Brain pericyte (primary cell): ENCODE data around the gene RTTN.
A peak's percentile ranks its signal among the peaks of the same experiment; 100 is the strongest.

Source experiments
- DNase-seq: peaks from one replicate; pipeline ENCODE4 v3.0.0-alpha.2; 2012; ENCODE audit warnings: low read depth, low spot score

Gene RTTN

GRCh38 chr18:70075906-70076305 lies 129.6 kb downstream of the RTTN start:
- DNase-seq, result no peak

- no peak for DNase-seq
Measured at GRCh38 chr18:70074116-70074515, 131.4 kb downstream of the RTTN start.

- no peak for DNase-seq
Measured at GRCh38 chr18:70073432-70073831, 132.1 kb downstream of the RTTN start.

GRCh38 chr18:70072678-70073077 lies 132.8 kb downstream of the RTTN start:
- no peak for DNase-seq

- no peak for DNase-seq
Measured at GRCh38 chr18:70069965-70070364, 135.5 kb downstream of the RTTN start.

- DNase-seq, result no peak
Measured at GRCh38 chr18:70069382-70069781, 136.1 kb downstream of the RTTN start.

GRCh38 chr18:70068981-70069380 lies 136.5 kb downstream of the RTTN start:
- DNase-seq, result no peak

GRCh38 chr18:70059684-70060083 lies 145.8 kb downstream of the RTTN start:
- no peak for DNase-seq

GRCh38 chr18:70058916-70059315 lies 146.6 kb downstream of the RTTN start:
- DNase-seq, result no peak

- DNase-seq, result no peak
Measured at GRCh38 chr18:70047931-70048603, 157.4 kb downstream of the RTTN start.

- no peak for DNase-seq
Measured at GRCh38 chr18:70046796-70047195, 158.7 kb downstream of the RTTN start.

- no peak for DNase-seq
Measured at GRCh38 chr18:70046207-70046606, 159.3 kb downstream of the RTTN start.

- peak; percentile 20 for DNase-seq
Measured at GRCh38 chr18:70044632-70045031, 160.9 kb downstream of the RTTN start.

- no peak for DNase-seq
Measured at GRCh38 chr18:70041459-70042050, 163.9 kb downstream of the RTTN start.

GRCh38 chr18:70039186-70039585 lies 166.3 kb downstream of the RTTN start:
- no peak for DNase-seq

GRCh38 chr18:70037431-70038061 lies 167.9 kb downstream of the RTTN start:
- DNase-seq, result no peak

- DNase-seq, result no peak
Measured at GRCh38 chr18:70036771-70037347, 168.6 kb downstream of the RTTN start.

GRCh38 chr18:70036168-70036567 lies 169.3 kb downstream of the RTTN start:
- DNase-seq, result no peak

GRCh38 chr18:70031221-70031620 lies 174.3 kb downstream of the RTTN start:
- no peak for DNase-seq

GRCh38 chr18:70030728-70031127 lies 174.8 kb downstream of the RTTN start:
- no peak for DNase-seq

GRCh38 chr18:70029163-70029562 lies 176.3 kb downstream of the RTTN start:
- DNase-seq, result no peak

- DNase-seq, result no peak
Measured at GRCh38 chr18:70028734-70029133, 176.8 kb downstream of the RTTN start.

GRCh38 chr18:70028084-70028483 lies 177.4 kb downstream of the RTTN start:
- no peak for DNase-seq
